ENCODE results near the gene ISL1. TPM values are rescaled to one million over a fixed set of nuclear protein-coding genes. Genes with fewer than 3 reads are reported as not detected.

ISL1 gene
- total RNA-seq, 1 donor from 2014 or later: not detected

GRCh38 chr5:51391175-51391574 is 7.9 kb downstream of the ISL1 start:
- no peak overlapping the region for H3K4me3 Mint-ChIP-seq (ENCODE audit: low read depth)
- H3K27me3 Mint-ChIP-seq (ENCODE audit: low read depth): peaks cover 58% of the 10 kb centered on the region

GRCh38 chr5:51392689-51393199 is 9.5 kb downstream of the ISL1 start:
- Mint-ChIP-seq H3K4me3 (ENCODE audit: low read depth) (no peak overlapping the region), H3K27ac (no peak overlapping the region), H3K4me1 (ENCODE audit: low read depth) (no peaks in the 10 kb centered on the region), H3K27me3 (ENCODE audit: low read depth) (peaks cover 56% of the 10 kb centered on the region), H3K36me3 (ENCODE audit: low read depth) (no peaks in the 10 kb centered on the region), H3K9me3 (no peaks in the 10 kb centered on the region)
- intact Hi-C loops (cut with micrococcal nuclease): no loop called here
- no peak for DNase-seq (ENCODE audit: low spot score)

More at GRCh38 chr5:51391175-51391574, 7.9 kb downstream of the ISL1 start:
- Mint-ChIP-seq H3K36me3 (ENCODE audit: low read depth) (no peaks in the 10 kb centered on the region), H3K4me1 (ENCODE audit: low read depth) (no peaks in the 10 kb centered on the region), H3K27ac (no peak overlapping the region), H3K9me3 (no peaks in the 10 kb centered on the region)
- DNase-seq (ENCODE audit: low spot score): no peak
- intact Hi-C loops (cut with micrococcal nuclease): no loop called here

- DNase-seq (ENCODE audit: low spot score): no peak
- Mint-ChIP-seq H3K4me3 (ENCODE audit: low read depth) (no peak overlapping the region), H3K9me3 (no peaks in the 10 kb centered on the region), H3K27me3 (ENCODE audit: low read depth) (peaks cover 57% of the 10 kb centered on the region), H3K27ac (no peak overlapping the region), H3K4me1 (ENCODE audit: low read depth) (no peaks in the 10 kb centered on the region), H3K36me3 (ENCODE audit: low read depth) (no peaks in the 10 kb centered on the region)
- intact Hi-C loops (cut with micrococcal nuclease): no loop called here
Measured at GRCh38 chr5:51394609-51395008, 11.4 kb downstream of the ISL1 start.

GRCh38 chr5:51395245-51395644 is 12.0 kb downstream of the ISL1 start:
- H3K27me3 Mint-ChIP-seq (ENCODE audit: low read depth): peaks cover 59% of the 10 kb centered on the region
- no peak overlapping the region for H3K4me3 Mint-ChIP-seq (ENCODE audit: low read depth)
- H3K27ac Mint-ChIP-seq: no peak overlapping the region
- intact Hi-C loops (cut with micrococcal nuclease): no loop called here
- H3K9me3 Mint-ChIP-seq: no peaks in the 10 kb centered on the region
- no peak for DNase-seq (ENCODE audit: low spot score)
- no peaks in the 10 kb centered on the region for H3K36me3 Mint-ChIP-seq (ENCODE audit: low read depth)
- H3K4me1 Mint-ChIP-seq (ENCODE audit: low read depth): no peaks in the 10 kb centered on the region

- Mint-ChIP-seq H3K36me3 (ENCODE audit: low read depth) (no peaks in the 10 kb centered on the region), H3K27me3 (ENCODE audit: low read depth) (peaks cover 57% of the 10 kb centered on the region), H3K9me3 (no peaks in the 10 kb centered on the region), H3K4me3 (ENCODE audit: low read depth) (no peak overlapping the region), H3K4me1 (ENCODE audit: low read depth) (no peaks in the 10 kb centered on the region), H3K27ac (no peak overlapping the region)
- no peak for DNase-seq (ENCODE audit: low spot score)
- intact Hi-C loops (cut with micrococcal nuclease): no loop called here
Measured at GRCh38 chr5:51395666-51396356, 12.6 kb downstream of the ISL1 start.

- H3K27ac Mint-ChIP-seq: no peak overlapping the region
- intact Hi-C loops (cut with micrococcal nuclease): no loop called here
- no peaks in the 10 kb centered on the region for H3K36me3 Mint-ChIP-seq (ENCODE audit: low read depth)
- H3K27me3 Mint-ChIP-seq (ENCODE audit: low read depth): peaks cover 51% of the 10 kb centered on the region
- H3K4me3 Mint-ChIP-seq (ENCODE audit: low read depth): no peak overlapping the region
- no peaks in the 10 kb centered on the region for H3K9me3 Mint-ChIP-seq
- no peaks in the 10 kb centered on the region for H3K4me1 Mint-ChIP-seq (ENCODE audit: low read depth)
- no peak for DNase-seq (ENCODE audit: low spot score)
Measured at GRCh38 chr5:51396797-51397196, 13.5 kb downstream of the ISL1 start.

GRCh38 chr5:51397996-51398395 is 14.7 kb downstream of the ISL1 start:
- H3K27ac Mint-ChIP-seq: no peak overlapping the region
- H3K4me3 Mint-ChIP-seq (ENCODE audit: low read depth): no peak overlapping the region
- no peaks in the 10 kb centered on the region for H3K4me1 Mint-ChIP-seq (ENCODE audit: low read depth)
- peaks cover 46% of the 10 kb centered on the region for H3K27me3 Mint-ChIP-seq (ENCODE audit: low read depth)
- no peaks in the 10 kb centered on the region for H3K9me3 Mint-ChIP-seq
- no peak for DNase-seq (ENCODE audit: low spot score)
- H3K36me3 Mint-ChIP-seq (ENCODE audit: low read depth): no peaks in the 10 kb centered on the region
- intact Hi-C loops (cut with micrococcal nuclease): loop anchor here (2.0 kb wide), 1 partner anchor 15 kb away; the partner anchor contains the start of gene ISL1

- no peak overlapping the region for H3K4me3 Mint-ChIP-seq (ENCODE audit: low read depth)
- intact Hi-C loops (cut with micrococcal nuclease): loop anchor here (2.0 kb wide), 1 partner anchor 16 kb away; the partner anchor contains the start of gene ISL1
- peaks cover 44% of the 10 kb centered on the region for H3K27me3 Mint-ChIP-seq (ENCODE audit: low read depth)
- no peaks in the 10 kb centered on the region for H3K36me3 Mint-ChIP-seq (ENCODE audit: low read depth)
- no peaks in the 10 kb centered on the region for H3K9me3 Mint-ChIP-seq
- H3K27ac Mint-ChIP-seq: no peak overlapping the region
- DNase-seq (ENCODE audit: low spot score): no peak
- H3K4me1 Mint-ChIP-seq (ENCODE audit: low read depth): no peaks in the 10 kb centered on the region
Measured at GRCh38 chr5:51398875-51399642, 15.8 kb downstream of the ISL1 start.

GRCh38 chr5:51399643-51400006 is 16.4 kb downstream of the ISL1 start:
- H3K4me1 Mint-ChIP-seq (ENCODE audit: low read depth): no peaks in the 10 kb centered on the region
- DNase-seq (ENCODE audit: low spot score): no peak
- H3K27ac Mint-ChIP-seq: no peak overlapping the region
- peaks cover 42% of the 10 kb centered on the region for H3K27me3 Mint-ChIP-seq (ENCODE audit: low read depth)
- no peaks in the 10 kb centered on the region for H3K36me3 Mint-ChIP-seq (ENCODE audit: low read depth)
- H3K4me3 Mint-ChIP-seq (ENCODE audit: low read depth): no peak overlapping the region
- H3K9me3 Mint-ChIP-seq: no peaks in the 10 kb centered on the region
- intact Hi-C loops (cut with micrococcal nuclease): loop anchor here (2.0 kb wide), 1 partner anchor 17 kb away; the partner anchor contains the start of gene ISL1

- H3K4me3 Mint-ChIP-seq (ENCODE audit: low read depth): no peak overlapping the region
- no peaks in the 10 kb centered on the region for H3K9me3 Mint-ChIP-seq
- H3K27ac Mint-ChIP-seq: no peak overlapping the region
- H3K36me3 Mint-ChIP-seq (ENCODE audit: low read depth): no peaks in the 10 kb centered on the region
- H3K27me3 Mint-ChIP-seq (ENCODE audit: low read depth): peaks cover 12% of the 10 kb centered on the region
- intact Hi-C loops (cut with micrococcal nuclease): no loop called here
- H3K4me1 Mint-ChIP-seq (ENCODE audit: low read depth): no peaks in the 10 kb centered on the region
- DNase-seq (ENCODE audit: low spot score): no peak
Measured at GRCh38 chr5:51404255-51404654, 21.0 kb downstream of the ISL1 start.

- Mint-ChIP-seq H3K4me3 (ENCODE audit: low read depth) (no peak overlapping the region), H3K36me3 (ENCODE audit: low read depth) (no peaks in the 10 kb centered on the region), H3K27ac (no peak overlapping the region), H3K27me3 (ENCODE audit: low read depth) (no peaks in the 10 kb centered on the region), H3K9me3 (no peaks in the 10 kb centered on the region), H3K4me1 (ENCODE audit: low read depth) (no peaks in the 10 kb centered on the region)
- no peak for DNase-seq (ENCODE audit: low spot score)
- intact Hi-C loops (cut with micrococcal nuclease): no loop called here
Measured at GRCh38 chr5:51411921-51412325, 28.7 kb downstream of the ISL1 start.

GRCh38 chr5:51414516-51414915 is 31.3 kb downstream of the ISL1 start:
- H3K4me3 Mint-ChIP-seq (ENCODE audit: low read depth): no peak overlapping the region
- intact Hi-C loops (cut with micrococcal nuclease): no loop called here
- H3K36me3 Mint-ChIP-seq (ENCODE audit: low read depth): no peaks in the 10 kb centered on the region
- no peaks in the 10 kb centered on the region for H3K27me3 Mint-ChIP-seq (ENCODE audit: low read depth)
- no peaks in the 10 kb centered on the region for H3K4me1 Mint-ChIP-seq (ENCODE audit: low read depth)
- no peak overlapping the region for H3K27ac Mint-ChIP-seq
- no peaks in the 10 kb centered on the region for H3K9me3 Mint-ChIP-seq
- no peak for DNase-seq (ENCODE audit: low spot score)

GRCh38 chr5:51416149-51416548 is 32.9 kb downstream of the ISL1 start:
- Mint-ChIP-seq H3K9me3 (no peaks in the 10 kb centered on the region), H3K27ac (no peak overlapping the region), H3K4me3 (ENCODE audit: low read depth) (no peak overlapping the region), H3K4me1 (ENCODE audit: low read depth) (no peaks in the 10 kb centered on the region), H3K36me3 (ENCODE audit: low read depth) (no peaks in the 10 kb centered on the region), H3K27me3 (ENCODE audit: low read depth) (no peaks in the 10 kb centered on the region)
- intact Hi-C loops (cut with micrococcal nuclease): no loop called here
- DNase-seq (ENCODE audit: low spot score): no peak
